Muscle layer of colon (tissue), 2 donors: ENCODE measurements around the gene CLCA4.

ENCODE experiments used
- H3K27ac ChIP-seq: one replicate; pipeline ENCODE4 v1.7.0; 2013; ENCODE audit warnings: low read depth, mild to moderate bottlenecking, low read length, moderate library complexity
- H3K27me3 ChIP-seq, 2 donors: one replicate each; pipeline ENCODE4 v1.7.0; 2013; ENCODE audit warnings: low read length in 2 of 2, mild to moderate bottlenecking in 2 of 2; ENCODE audit not compliant: insufficient read depth in 2 of 2, control insufficient read depth in 1 of 2
- H3K36me3 ChIP-seq: one replicate; pipeline ENCODE4 v1.7.0; 2013; ENCODE audit warnings: mild to moderate bottlenecking, low read length; ENCODE audit not compliant: insufficient read depth
- H3K4me1 ChIP-seq: one replicate; pipeline ENCODE4 v1.7.0; 2013; ENCODE audit warnings: mild to moderate bottlenecking, low read length; ENCODE audit not compliant: insufficient read depth
- H3K4me3 ChIP-seq, 2 donors: one replicate each; pipeline ENCODE4 v1.7.0; 2013; ENCODE audit warnings: low read length in 2 of 2, low read depth in 1 of 2, mild to moderate bottlenecking in 1 of 2, moderate library complexity in 1 of 2
- H3K9ac ChIP-seq: one replicate; pipeline ENCODE4 v1.7.0; 2013; ENCODE audit warnings: low read length
- H3K9me3 ChIP-seq: one replicate; pipeline ENCODE4 v1.7.0; 2013; ENCODE audit warnings: mild to moderate bottlenecking, low read length
- donor health status: abdominal sarcoma.
- donor health status: Adenocarcinoma of cecum.

Gene CLCA4

DNA sequence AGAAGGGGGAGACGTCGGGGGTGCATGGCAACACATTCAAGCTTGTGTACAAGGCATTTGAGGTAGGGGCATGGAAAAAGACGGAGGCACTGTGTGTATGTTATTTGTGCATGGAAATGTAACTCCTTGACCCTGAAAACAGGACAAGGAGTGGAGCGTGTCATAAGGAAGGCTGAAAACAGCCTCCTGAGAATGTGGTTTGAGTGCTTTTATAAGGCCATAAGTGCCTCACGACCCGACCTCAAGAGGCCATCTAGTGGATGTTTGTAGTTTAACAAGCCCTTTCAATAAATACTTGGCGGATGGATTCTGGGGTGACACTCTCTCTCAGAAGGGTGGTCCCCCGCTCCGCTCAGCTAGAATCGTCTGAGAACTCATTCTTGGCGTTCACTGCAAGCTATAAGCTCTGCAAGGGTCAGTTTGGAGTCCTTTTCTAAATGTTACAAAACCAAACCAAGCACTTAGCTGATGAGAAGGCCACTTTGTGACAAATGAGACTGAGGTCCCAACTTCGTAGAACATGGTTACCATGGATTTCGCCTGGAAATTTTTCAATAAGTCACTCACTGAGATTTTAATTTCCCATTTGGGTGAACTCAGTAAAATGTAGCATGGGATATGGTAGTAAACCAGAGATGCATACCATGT is 38.8 kb upstream of the CLCA4 start:
- no peak overlapping the region for H3K27ac ChIP-seq
- no peak overlapping the region for H3K4me3 ChIP-seq
- H3K36me3 ChIP-seq: no peaks in the 10 kb centered on the region
- peaks cover 37% of the 10 kb centered on the region for H3K4me1 ChIP-seq
- H3K9me3 ChIP-seq: no peaks in the 10 kb centered on the region
- H3K27me3 ChIP-seq: no peaks in the 10 kb centered on the region
- H3K9ac ChIP-seq: no peak overlapping the region

DNA sequence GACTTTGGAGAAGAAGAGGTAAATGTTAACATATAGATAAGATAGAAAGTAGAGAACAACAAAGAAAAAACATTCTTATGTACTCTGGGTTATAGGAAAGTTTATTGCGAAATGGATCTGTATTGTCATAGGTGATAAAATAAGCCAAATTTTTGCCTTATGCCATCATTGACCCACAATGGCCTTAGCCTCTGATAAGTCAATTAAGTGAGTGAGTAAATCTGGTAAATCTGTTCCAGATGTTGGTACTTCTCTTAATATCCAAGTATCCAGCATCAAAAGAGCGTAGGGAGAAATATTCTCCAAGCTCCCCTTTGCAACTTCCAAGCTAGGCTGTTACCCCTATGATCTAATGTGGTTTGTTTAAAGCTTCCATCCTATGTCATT is 38.3 kb upstream of the CLCA4 start:
- Histone ChIP-seq H3K9me3 (no peaks in the 10 kb centered on the region), H3K36me3 (no peaks in the 10 kb centered on the region), H3K27me3 (no peaks in the 10 kb centered on the region), H3K9ac (no peak overlapping the region), H3K4me1 (peaks cover 31% of the 10 kb centered on the region), H3K4me3 (no peak overlapping the region), H3K27ac (no peak overlapping the region)

DNA sequence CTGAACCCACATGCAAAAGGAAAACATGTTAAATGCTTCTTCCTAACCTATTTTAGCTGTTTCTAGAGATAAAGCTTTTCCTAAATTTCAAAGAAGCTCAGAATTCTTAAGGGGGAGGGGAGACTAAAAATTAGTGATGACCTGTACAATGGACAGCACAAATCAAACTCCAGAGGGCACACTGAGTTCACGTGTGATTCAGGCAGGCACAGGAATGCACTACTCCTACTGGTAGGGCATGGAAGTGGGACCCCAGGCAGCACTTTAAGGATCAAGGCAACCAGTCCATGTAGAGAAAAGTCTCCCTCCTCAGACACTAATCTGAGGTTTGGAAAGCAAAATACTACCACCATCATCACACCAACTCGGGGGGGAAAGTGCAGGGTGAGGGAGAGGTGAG is 31.3 kb upstream of the CLCA4 start:
- H3K27me3 ChIP-seq: no peaks in the 10 kb centered on the region
- no peaks in the 10 kb centered on the region for H3K9me3 ChIP-seq
- H3K4me1 ChIP-seq: no peaks in the 10 kb centered on the region
- H3K9ac ChIP-seq: no peak overlapping the region
- no peak overlapping the region for H3K27ac ChIP-seq
- no peaks in the 10 kb centered on the region for H3K36me3 ChIP-seq
- no peak overlapping the region for H3K4me3 ChIP-seq

DNA sequence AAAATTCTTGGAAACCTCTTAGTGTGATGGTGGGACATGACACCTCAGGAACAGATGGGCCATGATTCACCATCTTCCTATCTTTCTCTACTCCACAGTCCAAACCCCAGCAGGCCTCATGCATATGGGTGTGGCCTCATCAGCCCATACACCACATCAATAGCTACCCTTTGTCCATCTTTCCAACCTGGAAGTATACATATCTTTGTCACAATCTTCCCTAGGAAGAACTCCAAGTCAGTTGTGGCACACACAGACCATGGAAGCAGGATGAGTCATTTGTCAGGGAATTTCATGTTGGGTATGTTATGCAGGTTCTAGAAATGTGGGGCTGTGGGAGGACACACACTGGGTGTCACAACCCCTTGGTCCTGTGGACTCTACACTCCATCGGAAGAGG is 30.5 kb upstream of the CLCA4 start:
- H3K27me3 ChIP-seq: no peaks in the 10 kb centered on the region
- no peak overlapping the region for H3K4me3 ChIP-seq
- H3K9ac ChIP-seq: no peak overlapping the region
- H3K9me3 ChIP-seq: no peaks in the 10 kb centered on the region
- H3K27ac ChIP-seq: no peak overlapping the region
- H3K4me1 ChIP-seq: no peaks in the 10 kb centered on the region
- no peaks in the 10 kb centered on the region for H3K36me3 ChIP-seq

DNA sequence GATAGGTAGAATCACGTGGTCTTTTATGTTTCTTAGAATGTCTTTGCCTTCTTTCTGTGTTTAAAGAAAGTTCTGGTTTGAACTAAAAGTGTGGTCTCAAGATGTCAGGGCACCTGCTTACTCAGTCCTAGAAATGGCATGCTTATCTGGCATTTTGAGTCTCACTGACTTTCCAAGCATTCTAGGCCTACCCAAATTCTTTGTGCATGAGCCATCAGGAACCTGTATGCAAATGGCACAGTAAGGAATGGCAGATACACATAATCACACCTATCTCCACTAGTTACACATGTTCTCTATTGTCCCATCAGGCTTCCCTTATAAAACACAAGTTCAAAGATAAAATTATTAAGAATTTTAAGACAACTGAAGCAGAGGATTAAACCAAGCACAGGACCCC is 29.5 kb upstream of the CLCA4 start:
- H3K9ac ChIP-seq: no peak overlapping the region
- H3K36me3 ChIP-seq: no peaks in the 10 kb centered on the region
- no peak overlapping the region for H3K27ac ChIP-seq

DNA sequence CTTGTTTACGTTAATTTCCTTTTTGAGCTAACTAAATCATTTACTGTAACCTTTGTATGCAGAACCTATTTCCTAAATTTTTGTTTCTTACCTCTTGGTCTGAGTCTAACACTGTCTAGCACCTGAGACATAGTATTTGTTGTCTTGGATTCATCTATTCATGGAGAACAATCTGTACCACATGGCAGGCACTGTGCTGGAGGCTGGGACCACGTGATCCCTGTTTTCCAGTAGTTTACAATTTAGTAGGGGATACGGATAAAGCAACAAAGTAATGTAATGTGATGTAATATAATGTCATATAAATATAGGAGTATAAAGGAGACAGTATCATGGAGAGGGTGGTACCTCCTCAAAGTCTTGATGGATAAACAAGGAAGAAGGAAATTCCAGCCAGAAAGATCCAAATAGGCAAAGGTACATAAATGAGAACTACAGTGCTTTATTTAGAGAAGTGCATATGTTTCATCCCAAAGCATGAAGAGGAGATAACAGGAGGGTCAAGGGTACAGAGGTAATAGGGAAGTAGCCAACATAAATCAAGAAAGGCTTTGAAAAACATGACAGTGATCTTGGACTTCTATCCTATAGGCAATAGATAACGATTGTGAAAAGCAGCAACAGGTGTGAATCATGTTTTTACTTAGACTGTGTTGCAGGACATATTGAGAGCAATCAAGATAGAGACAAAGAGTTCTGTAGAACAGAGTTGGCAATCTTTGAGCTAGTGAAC is 25.9 kb upstream of the CLCA4 start:
- H3K9ac ChIP-seq: no peak overlapping the region
- H3K4me1 ChIP-seq: no peaks in the 10 kb centered on the region
- H3K9me3 ChIP-seq: no peaks in the 10 kb centered on the region
- H3K27ac ChIP-seq: no peak overlapping the region
- H3K27me3 ChIP-seq: no peaks in the 10 kb centered on the region
- H3K4me3 ChIP-seq: no peak overlapping the region
- no peaks in the 10 kb centered on the region for H3K36me3 ChIP-seq

More for the DNA sequence above, 29.5 kb upstream of the CLCA4 start:
- Histone ChIP-seq H3K9me3 (no peaks in the 10 kb centered on the region), H3K27me3 (no peaks in the 10 kb centered on the region), H3K4me1 (no peaks in the 10 kb centered on the region), H3K4me3 (no peak overlapping the region)

DNA sequence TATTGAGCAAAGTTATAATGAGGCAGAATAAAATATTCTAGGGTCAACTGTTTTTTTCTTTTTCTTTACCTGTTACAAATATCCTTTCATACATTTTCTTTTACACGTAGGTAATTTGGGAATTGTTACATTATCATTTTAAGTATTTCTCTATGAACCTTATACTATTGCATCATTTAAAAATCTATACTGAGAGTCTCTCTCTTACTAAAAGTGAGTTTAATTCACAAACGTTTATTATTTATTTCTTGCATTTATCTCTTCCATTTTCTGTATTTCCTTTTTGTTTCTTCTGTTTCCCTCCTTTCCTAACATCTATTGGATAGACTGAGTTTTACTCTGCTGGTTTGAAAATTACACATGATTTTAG is 25.4 kb upstream of the CLCA4 start:
- no peak overlapping the region for H3K27ac ChIP-seq
- H3K9ac ChIP-seq: no peak overlapping the region
- H3K4me1 ChIP-seq: no peaks in the 10 kb centered on the region
- no peak overlapping the region for H3K4me3 ChIP-seq
- no peaks in the 10 kb centered on the region for H3K9me3 ChIP-seq
- no peaks in the 10 kb centered on the region for H3K27me3 ChIP-seq
- no peaks in the 10 kb centered on the region for H3K36me3 ChIP-seq

DNA sequence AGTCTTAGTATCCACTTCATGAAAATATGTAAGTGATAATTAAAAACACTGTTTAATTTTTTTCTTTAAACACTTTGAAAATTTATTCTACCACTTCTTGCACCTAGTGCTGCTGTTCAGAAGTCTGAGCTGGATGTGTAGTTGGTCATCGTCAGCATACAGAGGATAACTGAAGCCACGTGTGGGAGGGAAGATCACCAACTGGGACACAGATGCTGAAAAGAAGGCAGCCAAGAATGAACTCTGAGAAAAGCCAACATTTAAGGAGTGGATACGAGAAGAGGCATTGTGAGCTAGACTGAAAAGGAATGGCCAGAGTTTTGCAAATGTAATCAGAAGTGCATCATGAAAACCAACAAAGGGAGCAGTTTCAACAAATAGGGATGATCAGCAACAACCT is 24.6 kb upstream of the CLCA4 start:
- H3K36me3 ChIP-seq: no peaks in the 10 kb centered on the region
- H3K9ac ChIP-seq: no peak overlapping the region
- H3K4me3 ChIP-seq: no peak overlapping the region
- H3K4me1 ChIP-seq: no peaks in the 10 kb centered on the region
- no peaks in the 10 kb centered on the region for H3K27me3 ChIP-seq
- no peak overlapping the region for H3K27ac ChIP-seq
- no peaks in the 10 kb centered on the region for H3K9me3 ChIP-seq

DNA sequence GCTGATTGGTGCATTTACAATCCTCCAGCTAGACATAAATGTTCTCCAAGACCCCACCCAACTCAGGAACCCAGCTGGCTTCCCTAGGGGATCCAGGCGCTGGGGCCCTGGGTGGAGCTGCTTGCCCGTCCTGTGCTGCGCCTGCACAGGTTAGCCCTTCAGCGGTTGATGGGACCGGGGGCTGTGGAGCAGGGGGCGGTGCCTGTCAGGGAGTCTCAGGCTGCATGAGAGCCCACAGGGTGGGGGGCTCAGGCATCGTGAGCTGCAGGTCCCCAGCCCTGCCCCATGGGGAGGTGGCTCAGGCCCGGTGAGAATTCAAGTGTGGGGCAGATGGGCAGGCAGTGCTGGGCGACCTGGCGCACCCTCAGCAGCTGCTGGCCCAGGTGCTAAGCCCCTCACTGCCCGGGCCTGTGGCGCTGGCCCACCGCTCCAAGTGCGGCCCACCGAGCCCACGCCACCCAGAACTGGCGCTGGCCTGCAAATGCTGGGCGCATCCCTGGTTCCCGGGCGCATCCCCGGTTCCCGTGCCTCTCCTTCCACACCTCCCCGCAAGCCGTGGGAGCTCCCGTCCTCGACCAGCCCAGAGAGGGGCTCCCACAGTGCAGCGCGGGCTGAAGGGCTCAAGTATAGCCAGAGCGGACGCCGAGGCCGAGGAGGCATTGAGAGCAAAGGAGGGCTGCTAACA is 23.1 kb upstream of the CLCA4 start:
- Histone ChIP-seq H3K4me3 (no peak overlapping the region), H3K9ac (no peak overlapping the region), H3K36me3 (no peaks in the 10 kb centered on the region), H3K4me1 (no peaks in the 10 kb centered on the region), H3K27ac (no peak overlapping the region), H3K9me3 (no peaks in the 10 kb centered on the region), H3K27me3 (no peaks in the 10 kb centered on the region)

DNA sequence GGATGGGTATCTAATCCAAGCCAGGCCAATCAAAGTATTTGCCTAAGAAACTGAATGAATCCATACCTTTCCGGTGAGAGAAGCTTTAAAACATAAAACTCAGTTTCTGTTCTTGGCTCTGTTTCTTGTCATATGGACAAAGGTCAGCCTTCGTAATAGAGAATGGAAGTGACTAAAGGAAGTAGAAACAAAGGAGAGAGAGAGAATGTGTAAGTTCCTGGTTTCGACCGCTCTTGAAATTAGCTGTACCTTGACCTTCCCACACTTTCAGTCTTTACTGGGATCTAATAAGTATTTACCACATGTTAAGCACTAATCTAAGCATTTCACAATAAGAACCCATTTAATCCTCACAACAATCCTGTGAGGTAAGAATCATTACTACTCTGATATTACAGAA is 19.6 kb upstream of the CLCA4 start:
- Histone ChIP-seq H3K4me1 (no peaks in the 10 kb centered on the region), H3K9ac (no peak overlapping the region), H3K9me3 (no peaks in the 10 kb centered on the region), H3K27ac (no peak overlapping the region), H3K27me3 (no peaks in the 10 kb centered on the region), H3K36me3 (no peaks in the 10 kb centered on the region), H3K4me3 (no peak overlapping the region)

DNA sequence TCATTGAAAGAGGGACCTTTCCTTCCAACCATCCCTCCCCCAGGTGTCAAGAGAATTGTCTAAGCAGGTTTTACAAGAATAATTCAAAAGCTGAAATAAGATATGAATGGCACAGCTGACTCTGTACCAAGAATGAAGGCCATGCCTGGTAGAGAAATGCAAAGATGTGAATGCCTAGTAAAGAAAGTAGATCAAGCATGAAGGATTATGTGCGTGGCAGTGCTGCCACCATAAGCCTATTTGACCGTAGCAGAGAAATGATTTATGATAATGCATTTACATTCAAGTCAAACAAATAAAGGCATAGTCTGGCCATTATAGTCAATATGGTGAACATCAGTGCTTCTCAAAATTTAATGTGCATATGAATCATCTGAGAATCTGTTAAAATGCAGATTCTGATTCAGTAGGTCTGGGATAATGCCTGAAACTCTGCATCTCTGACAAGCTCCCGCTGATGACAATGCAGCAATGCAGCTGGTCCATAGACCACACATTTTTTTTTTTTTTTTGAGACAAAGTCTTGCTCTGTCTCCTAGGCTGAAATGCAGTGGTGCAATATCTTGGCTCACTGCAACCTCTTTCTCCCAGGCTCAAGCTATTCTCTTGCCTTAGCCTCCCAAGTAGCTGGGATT is 16.6 kb upstream of the CLCA4 start:
- Histone ChIP-seq H3K9ac (no peak overlapping the region), H3K9me3 (no peaks in the 10 kb centered on the region), H3K4me1 (no peaks in the 10 kb centered on the region), H3K27ac (no peak overlapping the region), H3K4me3 (no peak overlapping the region), H3K36me3 (no peaks in the 10 kb centered on the region), H3K27me3 (no peaks in the 10 kb centered on the region)
